ENCODE results near the gene SIDT1. TPM values are rescaled to one million over a fixed set of nuclear protein-coding genes. Genes with fewer than 3 reads are reported as not detected.

The SIDT1 gene
- total RNA-seq, 5 donors from 2014 or later (not counting 1 experiment from before 2014, with no cell fraction given) = 44.9 to 75.5 (median 48.7) TPM

DNA sequence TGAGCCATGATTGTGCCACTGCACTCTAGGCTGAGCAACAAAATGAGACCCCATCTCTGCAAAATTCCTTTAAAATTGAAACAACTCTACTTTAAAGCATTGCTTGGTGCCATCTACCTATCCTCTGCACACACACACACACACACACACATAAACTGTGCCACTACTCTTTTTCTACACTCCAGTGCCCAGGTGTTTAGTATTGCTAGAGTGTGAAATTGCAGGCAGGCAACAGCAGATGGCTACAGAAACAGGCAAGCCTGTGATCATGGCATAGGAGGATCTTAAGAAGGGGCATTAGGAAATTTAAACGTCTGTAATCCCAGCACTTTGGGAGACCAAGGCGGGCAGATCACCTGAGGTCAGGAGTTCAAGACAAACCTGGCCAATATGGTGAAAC, 39.0 kb downstream of the SIDT1 start:
- Mint-ChIP-seq H3K27ac (peak overlapping the region in 1 of 2 donors; percentile 24), H3K9me3 (no peaks in the 10 kb centered on the region), H3K4me3 (no peak overlapping the region), H3K27me3 (no peaks in the 10 kb centered on the region), H3K36me3 (peaks cover 30% of the 10 kb centered on the region), H3K4me1 (peaks cover 0 to 11% (median 2%) of the 10 kb centered on the region in 3 donors)
- Histone ChIP-seq H3K36me3 (ENCODE audit: control insufficient read depth in 2 of 2, extremely low read depth in 1 of 2, insufficient read depth in 1 of 2, low read length in 1 of 2) (peaks cover 8 to 41% of the 10 kb centered on the region in 2 donors), H3K4me3 (ENCODE audit: control insufficient read depth in 1 of 2, extremely low read depth in 1 of 2, low read length in 1 of 2) (no peak overlapping the region), H3K4me1 (ENCODE audit: control insufficient read depth in 1 of 2, extremely low read depth in 1 of 2, insufficient read depth in 2 of 2, low read length in 2 of 2) (no peaks in the 10 kb centered on the region), H3K9me3 (no peaks in the 10 kb centered on the region), H3K27me3 (replicated peaks in 1 of 2; ENCODE audit: control insufficient read depth in 2 of 2, extremely low read depth in 1 of 2, insufficient read depth in 2 of 2, low read length in 1 of 2) (no peaks in the 10 kb centered on the region), H3K27ac (ENCODE audit: low read length) (no peak overlapping the region)
- 100% methylated on average over 2 of the region's 2 CpGs for WGBS (ENCODE audit: insufficient coverage)
- CTCF ChIA-PET = no interaction called here
- POLR2A ChIA-PET = no interaction called here
- no peak for DNase-seq
- ATAC-seq (replicated peaks in 1 of 4) = no peak

DNA sequence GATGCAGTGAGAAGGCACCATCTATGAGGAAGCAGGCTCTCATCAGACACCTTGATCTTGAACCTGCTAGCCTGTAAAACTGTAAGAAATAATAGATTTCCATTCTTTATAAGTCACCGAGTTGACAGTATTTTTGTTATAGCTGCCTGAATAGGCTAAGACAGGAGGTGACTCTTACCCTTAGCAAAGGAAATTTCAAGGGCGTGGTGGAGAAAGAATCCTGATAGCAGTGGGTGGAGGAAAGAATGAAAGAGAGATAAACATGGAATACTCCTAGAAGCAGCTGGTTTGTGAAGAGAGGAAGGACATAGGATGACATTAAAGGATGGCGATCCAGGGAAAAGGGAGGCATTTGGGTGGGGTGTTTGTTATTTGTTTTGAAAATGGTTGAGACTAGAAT, 41.4 kb downstream of the SIDT1 start:
- 92% methylated on average over 2 of the region's 3 CpGs for WGBS (ENCODE audit: insufficient coverage)
- ChIA-PET CTCF (no interaction called here), POLR2A (interaction anchor here in 1 of 2 donors (0.6 kb wide), 1 partner anchor 39 kb away, joined by 3 read pairs; no protein-coding TSS in a partner anchor)
- Mint-ChIP-seq H3K4me3 (no peak overlapping the region), H3K9me3 (no peaks in the 10 kb centered on the region), H3K4me1 (peaks cover 9 to 11% (median 9%) of the 10 kb centered on the region in 3 donors), H3K27ac (peak overlapping the region; percentile 34 to 60), H3K36me3 (peaks cover 18% of the 10 kb centered on the region), H3K27me3 (no peaks in the 10 kb centered on the region)
- Histone ChIP-seq H3K36me3 (ENCODE audit: control insufficient read depth in 2 of 2, extremely low read depth in 1 of 2, insufficient read depth in 1 of 2, low read length in 1 of 2) (peaks cover 8 to 26% of the 10 kb centered on the region in 2 donors), H3K4me1 (ENCODE audit: control insufficient read depth in 1 of 2, extremely low read depth in 1 of 2, insufficient read depth in 2 of 2, low read length in 2 of 2) (no peaks in the 10 kb centered on the region), H3K27me3 (replicated peaks in 1 of 2; ENCODE audit: control insufficient read depth in 2 of 2, extremely low read depth in 1 of 2, insufficient read depth in 2 of 2, low read length in 1 of 2) (no peaks in the 10 kb centered on the region), H3K9me3 (no peaks in the 10 kb centered on the region), H3K4me3 (ENCODE audit: control insufficient read depth in 1 of 2, extremely low read depth in 1 of 2, low read length in 1 of 2) (no peak overlapping the region), H3K27ac (ENCODE audit: low read length) (no peak overlapping the region)
- no peak for ATAC-seq (replicated peaks in 1 of 4)
- DNase-seq = no peak

GRCh38 chr3:113574213-113574612, 41.9 kb downstream of the SIDT1 start:
- H3K27me3 Mint-ChIP-seq = no peaks in the 10 kb centered on the region
- peaks cover 18% of the 10 kb centered on the region for H3K36me3 Mint-ChIP-seq
- no peak overlapping the region for H3K4me3 Mint-ChIP-seq
- H3K36me3 ChIP-seq (ENCODE audit: control insufficient read depth in 2 of 2, extremely low read depth in 1 of 2, insufficient read depth in 1 of 2, low read length in 1 of 2) = peaks cover 8 to 24% of the 10 kb centered on the region in 2 donors
- no peaks in the 10 kb centered on the region for H3K9me3 Mint-ChIP-seq
- CTCF ChIA-PET = interaction anchor here in 1 of 2 donors (1.3 kb wide), 1 partner anchor 81 kb away, joined by 4 read pairs; no protein-coding TSS in a partner anchor
- peaks cover 9 to 11% (median 9%) of the 10 kb centered on the region in 3 donors for H3K4me1 Mint-ChIP-seq
- ATAC-seq (replicated peaks in 1 of 4) (no peak), DNase-seq (no peak)
- H3K9me3 ChIP-seq = no peaks in the 10 kb centered on the region
- H3K27ac Mint-ChIP-seq = peak overlapping the region; percentile 62 to 73
- H3K4me3 ChIP-seq (ENCODE audit: control insufficient read depth in 1 of 2, extremely low read depth in 1 of 2, low read length in 1 of 2) = no peak overlapping the region
- 100% methylated on average over 1 of the region's 2 CpGs for WGBS (ENCODE audit: insufficient coverage)
- POLR2A ChIA-PET = interaction anchor here in 1 of 2 donors (0.6 kb wide), 1 partner anchor 38 kb away, joined by 3 read pairs; no protein-coding TSS in a partner anchor
- H3K4me1 ChIP-seq (ENCODE audit: control insufficient read depth in 1 of 2, extremely low read depth in 1 of 2, insufficient read depth in 2 of 2, low read length in 2 of 2) = no peaks in the 10 kb centered on the region
- no peak overlapping the region for H3K27ac ChIP-seq (ENCODE audit: low read length)
- H3K27me3 ChIP-seq (replicated peaks in 1 of 2; ENCODE audit: control insufficient read depth in 2 of 2, extremely low read depth in 1 of 2, insufficient read depth in 2 of 2, low read length in 1 of 2) = no peaks in the 10 kb centered on the region

DNA sequence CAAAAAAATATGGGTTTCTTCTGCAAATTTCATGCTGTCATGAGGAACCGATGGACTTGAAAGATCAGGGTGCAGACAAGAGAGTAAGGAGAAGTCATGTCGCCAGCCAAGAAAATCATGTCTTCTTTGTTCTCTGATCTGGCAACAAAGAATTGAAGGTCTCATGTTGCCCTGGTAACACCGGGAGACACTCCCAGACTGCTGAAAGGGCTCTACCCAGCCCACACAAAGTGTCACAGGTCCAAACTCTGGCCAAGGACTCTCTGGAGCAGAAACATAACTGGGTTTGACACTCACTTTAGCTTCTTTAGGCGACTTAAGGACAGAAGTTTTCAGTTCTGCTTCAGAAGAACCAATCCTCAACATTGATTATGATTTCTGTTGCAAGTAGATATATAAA, 42.9 kb downstream of the SIDT1 start:
- Mint-ChIP-seq H3K27me3 (no peaks in the 10 kb centered on the region), H3K9me3 (no peaks in the 10 kb centered on the region), H3K4me3 (no peak overlapping the region), H3K27ac (peak overlapping the region; percentile 62 to 73), H3K36me3 (peaks cover 15% of the 10 kb centered on the region), H3K4me1 (peaks cover 9 to 11% (median 9%) of the 10 kb centered on the region in 3 donors)
- H3K27me3 ChIP-seq (replicated peaks in 1 of 2; ENCODE audit: control insufficient read depth in 2 of 2, extremely low read depth in 1 of 2, insufficient read depth in 2 of 2, low read length in 1 of 2) = no peaks in the 10 kb centered on the region
- no peak for ATAC-seq (replicated peaks in 1 of 4)
- CTCF ChIA-PET = interaction anchor here in 1 of 2 donors (1.3 to 1.5 kb wide), 2 partner anchors 79 to 82 kb away, joined by 4 read pairs; no protein-coding TSS in a partner anchor
- 74% methylated on average over 3 of the region's 4 CpGs for WGBS (ENCODE audit: insufficient coverage)
- H3K4me3 ChIP-seq (ENCODE audit: control insufficient read depth in 1 of 2, extremely low read depth in 1 of 2, low read length in 1 of 2) = no peak overlapping the region
- POLR2A ChIA-PET = no interaction called here
- peaks cover 8 to 16% of the 10 kb centered on the region in 2 donors for H3K36me3 ChIP-seq (ENCODE audit: control insufficient read depth in 2 of 2, extremely low read depth in 1 of 2, insufficient read depth in 1 of 2, low read length in 1 of 2)
- DNase-seq = no peak
- H3K27ac ChIP-seq (ENCODE audit: low read length) = no peak overlapping the region
- H3K9me3 ChIP-seq = no peaks in the 10 kb centered on the region
- no peaks in the 10 kb centered on the region for H3K4me1 ChIP-seq (ENCODE audit: control insufficient read depth in 1 of 2, extremely low read depth in 1 of 2, insufficient read depth in 2 of 2, low read length in 2 of 2)

DNA sequence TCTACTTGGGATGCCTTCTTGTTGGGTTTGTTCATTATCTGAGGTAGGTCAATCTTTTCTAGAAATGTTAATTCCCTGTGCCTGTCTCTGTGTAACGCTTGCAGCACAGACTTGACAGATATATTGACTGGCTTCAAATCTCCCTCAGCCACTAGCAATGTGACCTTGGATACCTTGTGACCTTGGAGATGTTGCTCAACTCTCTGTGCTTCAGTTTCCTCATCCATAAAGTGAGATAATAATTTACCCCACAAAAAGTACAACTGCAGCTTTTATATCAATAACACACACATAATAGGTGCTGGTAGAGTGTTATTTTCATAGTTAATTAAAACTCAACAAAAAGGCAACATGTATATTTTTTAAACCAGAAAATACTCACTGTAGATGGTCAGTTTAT, 52.9 kb downstream of the SIDT1 start:
- no peak overlapping the region for H3K4me3 Mint-ChIP-seq
- WGBS (ENCODE audit: insufficient coverage) = 80% methylated on average over 1 of the region's 1 CpG
- H3K27me3 ChIP-seq (replicated peaks in 1 of 2; ENCODE audit: control insufficient read depth in 2 of 2, extremely low read depth in 1 of 2, insufficient read depth in 2 of 2, low read length in 1 of 2) = no peaks in the 10 kb centered on the region
- ATAC-seq (replicated peaks in 1 of 4) (no peak), DNase-seq (no peak)
- no peaks in the 10 kb centered on the region for H3K9me3 Mint-ChIP-seq
- peaks cover 47% of the 10 kb centered on the region for H3K36me3 Mint-ChIP-seq
- no peak overlapping the region for H3K27ac ChIP-seq (ENCODE audit: low read length)
- peaks cover 3 to 6% (median 5%) of the 10 kb centered on the region in 3 donors for H3K4me1 Mint-ChIP-seq
- H3K27me3 Mint-ChIP-seq = no peaks in the 10 kb centered on the region
- no peak overlapping the region for H3K27ac Mint-ChIP-seq
- peaks cover 6 to 70% of the 10 kb centered on the region in 2 donors for H3K36me3 ChIP-seq (ENCODE audit: control insufficient read depth in 2 of 2, extremely low read depth in 1 of 2, insufficient read depth in 1 of 2, low read length in 1 of 2)
- H3K4me3 ChIP-seq (ENCODE audit: control insufficient read depth in 1 of 2, extremely low read depth in 1 of 2, low read length in 1 of 2) = no peak overlapping the region
- ChIA-PET POLR2A (no interaction called here), CTCF (interaction anchor here in 1 of 2 donors (1.2 kb wide), 1 partner anchor 92 kb away, joined by 3 read pairs; no protein-coding TSS in a partner anchor)
- no peaks in the 10 kb centered on the region for H3K4me1 ChIP-seq (ENCODE audit: control insufficient read depth in 1 of 2, extremely low read depth in 1 of 2, insufficient read depth in 2 of 2, low read length in 2 of 2)
- H3K9me3 ChIP-seq = no peaks in the 10 kb centered on the region

- CTCF ChIA-PET = interaction anchor here in 1 of 2 donors (1.2 kb wide), 1 partner anchor 93 kb away, joined by 3 read pairs; no protein-coding TSS in a partner anchor
These were observed 53.4 kb downstream of the SIDT1 start for GRCh38 chr3:113585720-113586119.

More at GRCh38 chr3:113585720-113586119, 53.4 kb downstream of the SIDT1 start:
- H3K4me1 Mint-ChIP-seq = peaks cover 5 to 10% (median 8%) of the 10 kb centered on the region in 3 donors
- ATAC-seq (replicated peaks in 1 of 4) (no peak), DNase-seq (no peak)
- no peak overlapping the region for H3K27ac Mint-ChIP-seq
- H3K4me1 ChIP-seq (ENCODE audit: control insufficient read depth in 1 of 2, extremely low read depth in 1 of 2, insufficient read depth in 2 of 2, low read length in 2 of 2) = no peaks in the 10 kb centered on the region
- no peak overlapping the region for H3K27ac ChIP-seq (ENCODE audit: low read length)
- H3K4me3 Mint-ChIP-seq = no peak overlapping the region
- POLR2A ChIA-PET = no interaction called here
- peaks cover 5 to 68% of the 10 kb centered on the region in 2 donors for H3K36me3 ChIP-seq (ENCODE audit: control insufficient read depth in 2 of 2, extremely low read depth in 1 of 2, insufficient read depth in 1 of 2, low read length in 1 of 2)
- no peaks in the 10 kb centered on the region for H3K27me3 ChIP-seq (replicated peaks in 1 of 2; ENCODE audit: control insufficient read depth in 2 of 2, extremely low read depth in 1 of 2, insufficient read depth in 2 of 2, low read length in 1 of 2)
- H3K9me3 Mint-ChIP-seq = no peaks in the 10 kb centered on the region
- WGBS (ENCODE audit: insufficient coverage) = 83% methylated on average over 1 of the region's 3 CpGs
- H3K27me3 Mint-ChIP-seq = no peaks in the 10 kb centered on the region
- no peaks in the 10 kb centered on the region for H3K9me3 ChIP-seq
- H3K4me3 ChIP-seq (ENCODE audit: control insufficient read depth in 1 of 2, extremely low read depth in 1 of 2, low read length in 1 of 2) = no peak overlapping the region
- H3K36me3 Mint-ChIP-seq = peaks cover 49% of the 10 kb centered on the region
